HFFc6 (cell line): ENCODE results near the gene TRAPPC3. TPM values are rescaled to one million over a fixed set of nuclear protein-coding genes. Genes with fewer than 3 reads are reported as not detected.

Experiments used
- DNase-seq: peaks from one replicate; pipeline ENCODE4 v3.0.0-alpha.2; 2018
- H3K27ac Mint-ChIP-seq: 2 replicates; pipeline ENCODE4 v1.8.0; 2020; ENCODE audit warnings: mild to moderate bottlenecking, mixed read lengths
- H3K27me3 Mint-ChIP-seq: 2 replicates; pipeline ENCODE4 v1.8.0; 2021; ENCODE audit warnings: mild to moderate bottlenecking, moderate library complexity, mixed read lengths; ENCODE audit not compliant: insufficient read depth
- H3K36me3 Mint-ChIP-seq: 2 replicates; pipeline ENCODE4 v1.8.0; 2021; ENCODE audit warnings: low read depth, mixed read lengths
- H3K4me1 Mint-ChIP-seq: 2 replicates; pipeline ENCODE4 v1.8.0; 2020; ENCODE audit warnings: low read depth, mixed read lengths
- H3K4me3 Mint-ChIP-seq: 2 replicates; pipeline ENCODE4 v1.8.0; 2020; ENCODE audit warnings: mild to moderate bottlenecking, moderate library complexity, mixed read lengths
- H3K9me3 Mint-ChIP-seq: 2 replicates; pipeline ENCODE4 v1.8.0; 2020; ENCODE audit warnings: mild to moderate bottlenecking, mixed read lengths
- total RNA-seq, 6 experiments: library from RNA; stranded (reverse); fragmentation: NEBNext Ultra II Directional; extraction: Animal tissue kit (Norgen Biotek cat#: 25700); gene quantifications; 2 replicates in 1 of 6; 3 replicates in 5 of 6; pipeline ENCODE4 v1.2.3, GENCODE V29; 2021
- TF ChIP-seq, protein P1 (sequence below): fragments of 200-600 bp; sonication (generic); IDR thresholded peaks from 2 replicates; pipeline ENCODE4 v1.5.0; 2021; ENCODE audit warnings: antibody characterized with exemption, mild to moderate bottlenecking

The TRAPPC3 gene
- total RNA-seq, 6 experiments from 2014 or later = 76.6 to 93.4 (median 78.6) TPM

GRCh38 chr1:36093226-36093625 is 56.1 kb downstream of the TRAPPC3 start:
- Mint-ChIP-seq H3K27me3 (peaks cover 4% of the 10 kb centered on the region; the same call in 1 of the 2 replicates), H3K4me3 (no peak overlapping the region), H3K4me1 (peaks cover 24% of the 10 kb centered on the region), H3K27ac (no peak overlapping the region), H3K9me3 (no peaks in the 10 kb centered on the region), H3K36me3 (peaks cover 11% of the 10 kb centered on the region)
- DNase-seq = no peak
- TF ChIP-seq, protein P1, sequence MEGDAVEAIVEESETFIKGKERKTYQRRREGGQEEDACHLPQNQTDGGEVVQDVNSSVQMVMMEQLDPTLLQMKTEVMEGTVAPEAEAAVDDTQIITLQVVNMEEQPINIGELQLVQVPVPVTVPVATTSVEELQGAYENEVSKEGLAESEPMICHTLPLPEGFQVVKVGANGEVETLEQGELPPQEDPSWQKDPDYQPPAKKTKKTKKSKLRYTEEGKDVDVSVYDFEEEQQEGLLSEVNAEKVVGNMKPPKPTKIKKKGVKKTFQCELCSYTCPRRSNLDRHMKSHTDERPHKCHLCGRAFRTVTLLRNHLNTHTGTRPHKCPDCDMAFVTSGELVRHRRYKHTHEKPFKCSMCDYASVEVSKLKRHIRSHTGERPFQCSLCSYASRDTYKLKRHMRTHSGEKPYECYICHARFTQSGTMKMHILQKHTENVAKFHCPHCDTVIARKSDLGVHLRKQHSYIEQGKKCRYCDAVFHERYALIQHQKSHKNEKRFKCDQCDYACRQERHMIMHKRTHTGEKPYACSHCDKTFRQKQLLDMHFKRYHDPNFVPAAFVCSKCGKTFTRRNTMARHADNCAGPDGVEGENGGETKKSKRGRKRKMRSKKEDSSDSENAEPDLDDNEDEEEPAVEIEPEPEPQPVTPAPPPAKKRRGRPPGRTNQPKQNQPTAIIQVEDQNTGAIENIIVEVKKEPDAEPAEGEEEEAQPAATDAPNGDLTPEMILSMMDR = no peak

DNA sequence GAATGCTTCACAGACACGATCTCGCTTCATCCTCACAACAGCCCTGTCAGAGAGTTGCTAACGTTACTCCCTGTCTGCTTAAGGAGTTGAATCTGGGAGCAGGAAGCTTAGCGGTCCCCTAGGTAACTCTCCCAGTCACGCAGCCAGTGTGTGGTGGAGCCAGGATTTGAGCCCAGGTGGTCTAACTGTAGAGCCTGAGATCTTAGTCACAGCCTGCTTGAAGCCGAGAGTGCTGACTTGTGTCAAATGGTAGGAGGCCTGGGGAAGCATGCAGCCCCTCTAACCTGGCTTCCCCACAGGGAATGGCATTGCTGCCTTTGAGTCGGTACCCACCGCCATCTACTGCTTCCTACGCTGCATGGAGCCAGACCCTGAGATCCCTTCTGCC is 56.5 kb downstream of the TRAPPC3 start:
- Mint-ChIP-seq H3K36me3 (peaks cover 11% of the 10 kb centered on the region), H3K27me3 (peaks cover 4% of the 10 kb centered on the region; the same call in 1 of the 2 replicates), H3K4me3 (no peak overlapping the region), H3K27ac (no peak overlapping the region), H3K4me1 (peaks cover 24% of the 10 kb centered on the region), H3K9me3 (no peaks in the 10 kb centered on the region)
- DNase-seq = no peak
- TF ChIP-seq, protein P1 = no peak

GRCh38 chr1:36092166-36092797 is 57.0 kb downstream of the TRAPPC3 start:
- Mint-ChIP-seq H3K4me1 (peaks cover 24% of the 10 kb centered on the region), H3K36me3 (peaks cover 11% of the 10 kb centered on the region), H3K4me3 (no peak overlapping the region), H3K9me3 (no peaks in the 10 kb centered on the region), H3K27me3 (peaks cover 4% of the 10 kb centered on the region; the same call in 1 of the 2 replicates), H3K27ac (no peak overlapping the region)
- TF ChIP-seq, protein P1 = no peak
- no peak for DNase-seq

- H3K4me1 Mint-ChIP-seq = peaks cover 22% of the 10 kb centered on the region
- H3K4me3 Mint-ChIP-seq = no peak overlapping the region
- DNase-seq = no peak
- H3K27me3 Mint-ChIP-seq = peaks cover 4% of the 10 kb centered on the region; the same call in 1 of the 2 replicates
- no peaks in the 10 kb centered on the region for H3K9me3 Mint-ChIP-seq
- H3K27ac Mint-ChIP-seq = no peak overlapping the region
- TF ChIP-seq, protein P1 = no peak
- H3K36me3 Mint-ChIP-seq = peaks cover 11% of the 10 kb centered on the region
Measured at GRCh38 chr1:36091698-36092097, 57.6 kb downstream of the TRAPPC3 start.

DNA sequence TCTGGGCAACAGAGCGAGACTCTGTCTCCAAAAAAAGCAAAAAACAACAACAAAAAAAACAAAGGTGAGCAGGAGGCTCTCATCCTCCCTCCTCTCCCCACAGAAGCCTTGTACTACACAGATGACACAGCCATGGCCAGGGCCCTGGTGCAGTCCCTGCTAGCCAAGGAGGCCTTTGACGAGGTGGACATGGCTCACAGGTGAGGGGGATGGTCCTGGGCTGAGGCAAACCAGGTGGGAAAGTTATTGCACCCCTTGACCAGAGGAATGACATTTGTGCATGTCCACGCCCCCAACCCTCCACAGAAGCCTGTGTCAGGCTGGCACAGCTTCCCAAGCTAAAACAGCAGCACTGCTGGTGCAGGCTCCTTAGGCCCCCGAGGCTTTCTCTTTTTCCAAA is 58.1 kb downstream of the TRAPPC3 start:
- peaks cover 4% of the 10 kb centered on the region; the same call in 1 of the 2 replicates for H3K27me3 Mint-ChIP-seq
- no peaks in the 10 kb centered on the region for H3K9me3 Mint-ChIP-seq
- H3K36me3 Mint-ChIP-seq = peaks cover 11% of the 10 kb centered on the region
- TF ChIP-seq, protein P1 = no peak
- H3K27ac Mint-ChIP-seq = no peak overlapping the region
- H3K4me3 Mint-ChIP-seq = no peak overlapping the region
- no peak for DNase-seq
- H3K4me1 Mint-ChIP-seq = peaks cover 17% of the 10 kb centered on the region
